ENCODE results near the gene TMEM181.
A peak's percentile ranks its signal among the peaks of the same experiment; 100 is the strongest.
"Not testable (repeated sequence)": the region's sequence is repeated elsewhere in the genome, so short reads cannot be mapped to it uniquely, and the experiment has no call there.

The TMEM181 gene

GRCh38 chr6:158591810-158592209 lies 31.9 kb downstream of the TMEM181 start:
- H3K27me3 ChIP-seq (ENCODE audit: control insufficient read depth in 1 of 2, insufficient read depth in 2 of 2, low read length in 2 of 2) = no peaks in the 10 kb centered on the region
- no peak overlapping the region for H3K27ac ChIP-seq (ENCODE audit: low read depth, low read length)
- H3K9ac ChIP-seq (ENCODE audit: low read depth in 1 of 2, low read length in 2 of 2) = no peak overlapping the region
- H3K4me3 ChIP-seq (ENCODE audit: low read depth in 1 of 2, low read length in 2 of 2) = no peak overlapping the region
- no peaks in the 10 kb centered on the region for H3K4me1 ChIP-seq (ENCODE audit: control insufficient read depth in 1 of 2, insufficient read depth in 2 of 2, low read length in 2 of 2)
- no peaks in the 10 kb centered on the region for H3K9me3 ChIP-seq (ENCODE audit: control insufficient read depth in 1 of 2, low read length in 2 of 2)
- peaks cover 33 to 81% of the 10 kb centered on the region in 2 donors for H3K36me3 ChIP-seq (ENCODE audit: control insufficient read depth in 1 of 2, insufficient read depth in 2 of 2, low read length in 2 of 2)

GRCh38 chr6:158593670-158594069 lies 33.8 kb downstream of the TMEM181 start:
- no peak overlapping the region for H3K4me3 ChIP-seq (ENCODE audit: low read depth in 1 of 2, low read length in 2 of 2)
- H3K27ac ChIP-seq (ENCODE audit: low read depth, low read length) = no peak overlapping the region
- peaks cover 43 to 76% of the 10 kb centered on the region in 2 donors for H3K36me3 ChIP-seq (ENCODE audit: control insufficient read depth in 1 of 2, insufficient read depth in 2 of 2, low read length in 2 of 2)
- no peaks in the 10 kb centered on the region for H3K27me3 ChIP-seq (ENCODE audit: control insufficient read depth in 1 of 2, insufficient read depth in 2 of 2, low read length in 2 of 2)
- no peaks in the 10 kb centered on the region for H3K4me1 ChIP-seq (ENCODE audit: control insufficient read depth in 1 of 2, insufficient read depth in 2 of 2, low read length in 2 of 2)
- no peak overlapping the region for H3K9ac ChIP-seq (ENCODE audit: low read depth in 1 of 2, low read length in 2 of 2)
- no peaks in the 10 kb centered on the region for H3K9me3 ChIP-seq (ENCODE audit: control insufficient read depth in 1 of 2, low read length in 2 of 2)

GRCh38 chr6:158595223-158595622 lies 35.3 kb downstream of the TMEM181 start:
- Histone ChIP-seq H3K4me3 (ENCODE audit: low read depth in 1 of 2, low read length in 2 of 2) (no peak overlapping the region), H3K36me3 (ENCODE audit: control insufficient read depth in 1 of 2, insufficient read depth in 2 of 2, low read length in 2 of 2) (peaks cover 45 to 69% of the 10 kb centered on the region in 2 donors), H3K9ac (ENCODE audit: low read depth in 1 of 2, low read length in 2 of 2) (no peak overlapping the region), H3K27me3 (ENCODE audit: control insufficient read depth in 1 of 2, insufficient read depth in 2 of 2, low read length in 2 of 2) (no peaks in the 10 kb centered on the region), H3K27ac (ENCODE audit: low read depth, low read length) (no peak overlapping the region), H3K9me3 (ENCODE audit: control insufficient read depth in 1 of 2, low read length in 2 of 2) (no peaks in the 10 kb centered on the region), H3K4me1 (ENCODE audit: control insufficient read depth in 1 of 2, insufficient read depth in 2 of 2, low read length in 2 of 2) (no peaks in the 10 kb centered on the region)

GRCh38 chr6:158596861-158597260 lies 37.0 kb downstream of the TMEM181 start:
- Histone ChIP-seq H3K9me3 (ENCODE audit: control insufficient read depth in 1 of 2, low read length in 2 of 2) (no peaks in the 10 kb centered on the region), H3K27me3 (ENCODE audit: control insufficient read depth in 1 of 2, insufficient read depth in 2 of 2, low read length in 2 of 2) (no peaks in the 10 kb centered on the region), H3K9ac (ENCODE audit: low read depth in 1 of 2, low read length in 2 of 2) (no peak overlapping the region), H3K27ac (ENCODE audit: low read depth, low read length) (no peak overlapping the region), H3K36me3 (ENCODE audit: control insufficient read depth in 1 of 2, insufficient read depth in 2 of 2, low read length in 2 of 2) (peaks cover 38 to 55% of the 10 kb centered on the region in 2 donors), H3K4me3 (ENCODE audit: low read depth in 1 of 2, low read length in 2 of 2) (no peak overlapping the region), H3K4me1 (ENCODE audit: control insufficient read depth in 1 of 2, insufficient read depth in 2 of 2, low read length in 2 of 2) (no peaks in the 10 kb centered on the region)

- Histone ChIP-seq H3K27ac (ENCODE audit: low read depth, low read length) (no peak overlapping the region), H3K27me3 (ENCODE audit: control insufficient read depth in 1 of 2, insufficient read depth in 2 of 2, low read length in 2 of 2) (no peaks in the 10 kb centered on the region), H3K9me3 (ENCODE audit: control insufficient read depth in 1 of 2, low read length in 2 of 2) (no peaks in the 10 kb centered on the region), H3K4me1 (ENCODE audit: control insufficient read depth in 1 of 2, insufficient read depth in 2 of 2, low read length in 2 of 2) (no peaks in the 10 kb centered on the region), H3K9ac (ENCODE audit: low read depth in 1 of 2, low read length in 2 of 2) (no peak overlapping the region), H3K4me3 (ENCODE audit: low read depth in 1 of 2, low read length in 2 of 2) (no peak overlapping the region), H3K36me3 (ENCODE audit: control insufficient read depth in 1 of 2, insufficient read depth in 2 of 2, low read length in 2 of 2) (peaks cover 39 to 57% of the 10 kb centered on the region in 2 donors)
Measured at GRCh38 chr6:158597565-158597964, 37.7 kb downstream of the TMEM181 start.

- Histone ChIP-seq H3K36me3 (ENCODE audit: control insufficient read depth in 1 of 2, insufficient read depth in 2 of 2, low read length in 2 of 2) (peaks cover 29 to 42% of the 10 kb centered on the region in 2 donors), H3K4me1 (ENCODE audit: control insufficient read depth in 1 of 2, insufficient read depth in 2 of 2, low read length in 2 of 2) (peaks cover 7 to 9% of the 10 kb centered on the region in 2 donors), H3K9me3 (ENCODE audit: control insufficient read depth in 1 of 2, low read length in 2 of 2) (no peaks in the 10 kb centered on the region), H3K4me3 (ENCODE audit: low read depth in 1 of 2, low read length in 2 of 2) (no peak overlapping the region), H3K27ac (ENCODE audit: low read depth, low read length) (no peak overlapping the region), H3K27me3 (ENCODE audit: control insufficient read depth in 1 of 2, insufficient read depth in 2 of 2, low read length in 2 of 2) (no peaks in the 10 kb centered on the region), H3K9ac (ENCODE audit: low read depth in 1 of 2, low read length in 2 of 2) (no peak overlapping the region)
Measured at GRCh38 chr6:158599635-158600034, 39.7 kb downstream of the TMEM181 start.

- Histone ChIP-seq H3K4me1 (ENCODE audit: control insufficient read depth in 1 of 2, insufficient read depth in 2 of 2, low read length in 2 of 2) (peaks cover 7 to 9% of the 10 kb centered on the region in 2 donors), H3K4me3 (ENCODE audit: low read depth in 1 of 2, low read length in 2 of 2) (peak overlapping the region in 1 of 2 donors; percentile 6), H3K27me3 (ENCODE audit: control insufficient read depth in 1 of 2, insufficient read depth in 2 of 2, low read length in 2 of 2) (no peaks in the 10 kb centered on the region), H3K9me3 (ENCODE audit: control insufficient read depth in 1 of 2, low read length in 2 of 2) (no peaks in the 10 kb centered on the region), H3K36me3 (ENCODE audit: control insufficient read depth in 1 of 2, insufficient read depth in 2 of 2, low read length in 2 of 2) (peaks cover 25 to 48% of the 10 kb centered on the region in 2 donors), H3K9ac (ENCODE audit: low read depth in 1 of 2, low read length in 2 of 2) (no peak overlapping the region), H3K27ac (ENCODE audit: low read depth, low read length) (no peak overlapping the region)
Measured at GRCh38 chr6:158603261-158604047, 43.6 kb downstream of the TMEM181 start.

- H3K4me3 ChIP-seq (ENCODE audit: low read depth in 1 of 2, low read length in 2 of 2) = peak overlapping the region in 1 of 2 donors; percentile 6
- peaks cover 7 to 9% of the 10 kb centered on the region in 2 donors for H3K4me1 ChIP-seq (ENCODE audit: control insufficient read depth in 1 of 2, insufficient read depth in 2 of 2, low read length in 2 of 2)
- H3K36me3 ChIP-seq (ENCODE audit: control insufficient read depth in 1 of 2, insufficient read depth in 2 of 2, low read length in 2 of 2) = peaks cover 23 to 52% of the 10 kb centered on the region in 2 donors
- no peak overlapping the region for H3K27ac ChIP-seq (ENCODE audit: low read depth, low read length)
- H3K9ac ChIP-seq (ENCODE audit: low read depth in 1 of 2, low read length in 2 of 2) = no peak overlapping the region
- H3K27me3 ChIP-seq (ENCODE audit: control insufficient read depth in 1 of 2, insufficient read depth in 2 of 2, low read length in 2 of 2) = no peaks in the 10 kb centered on the region
- H3K9me3 ChIP-seq (ENCODE audit: control insufficient read depth in 1 of 2, low read length in 2 of 2) = no peaks in the 10 kb centered on the region
Measured at GRCh38 chr6:158604048-158604406, 44.1 kb downstream of the TMEM181 start.

GRCh38 chr6:158605266-158605878 lies 45.5 kb downstream of the TMEM181 start:
- H3K36me3 ChIP-seq (ENCODE audit: control insufficient read depth in 1 of 2, insufficient read depth in 2 of 2, low read length in 2 of 2) = peaks cover 29 to 58% of the 10 kb centered on the region in 2 donors

GRCh38 chr6:158606011-158606410 lies 46.1 kb downstream of the TMEM181 start:
- H3K9me3 ChIP-seq (ENCODE audit: control insufficient read depth in 1 of 2, low read length in 2 of 2); H3K9ac ChIP-seq (ENCODE audit: low read depth in 1 of 2, low read length in 2 of 2); H3K27ac ChIP-seq (ENCODE audit: low read depth, low read length); H3K4me3 ChIP-seq (ENCODE audit: low read depth in 1 of 2, low read length in 2 of 2); H3K27me3 ChIP-seq (ENCODE audit: control insufficient read depth in 1 of 2, insufficient read depth in 2 of 2, low read length in 2 of 2): not testable (repeated sequence)
- peaks cover 7 to 11% of the 10 kb centered on the region in 2 donors for H3K4me1 ChIP-seq (ENCODE audit: control insufficient read depth in 1 of 2, insufficient read depth in 2 of 2, low read length in 2 of 2)
- H3K36me3 ChIP-seq (ENCODE audit: control insufficient read depth in 1 of 2, insufficient read depth in 2 of 2, low read length in 2 of 2) = peaks cover 35 to 65% of the 10 kb centered on the region in 2 donors

More at GRCh38 chr6:158605266-158605878, 45.5 kb downstream of the TMEM181 start:
- H3K9me3 ChIP-seq (ENCODE audit: control insufficient read depth in 1 of 2, low read length in 2 of 2) = no peaks in the 10 kb centered on the region
- H3K9ac ChIP-seq (ENCODE audit: low read depth in 1 of 2, low read length in 2 of 2) = no peak overlapping the region
- H3K4me1 ChIP-seq (ENCODE audit: control insufficient read depth in 1 of 2, insufficient read depth in 2 of 2, low read length in 2 of 2) = peaks cover 7 to 9% of the 10 kb centered on the region in 2 donors
- no peak overlapping the region for H3K27ac ChIP-seq (ENCODE audit: low read depth, low read length)
- no peak overlapping the region for H3K4me3 ChIP-seq (ENCODE audit: low read depth in 1 of 2, low read length in 2 of 2)
- H3K27me3 ChIP-seq (ENCODE audit: control insufficient read depth in 1 of 2, insufficient read depth in 2 of 2, low read length in 2 of 2) = no peaks in the 10 kb centered on the region

All from duodenal mucosa (tissue), 2 donors.